HepG2 (cell line): ENCODE results near the gene PSRC1.

Experiments
- CREM ChIP-seq, 2 experiments: sonication (generic) in 1 of 2; formaldehyde crosslinking in 1 of 2; IDR thresholded peaks; 2 replicates each; pipeline versions ENCODE4 v1.4.0 to v1.6.1; 2016 to 2020; ENCODE audit warnings: antibody characterized with exemption in 1 of 2, mild to moderate bottlenecking in 1 of 2, missing genetic modification reagents in 1 of 2
- DPF2 ChIP-seq: sonication (generic); formaldehyde crosslinking; IDR thresholded peaks from 2 replicates; pipeline ENCODE4 v1.4.0; 2020; ENCODE audit warnings: mild to moderate bottlenecking, low read depth, missing genetic modification reagents, borderline replicate concordance
- E2F1 ChIP-seq: sonication (generic); formaldehyde crosslinking; IDR thresholded peaks from 2 replicates; pipeline ENCODE4 v1.5.0; 2020; ENCODE audit warnings: missing genetic modification reagents
- FOXJ3 ChIP-seq: sonication (generic); formaldehyde crosslinking; IDR thresholded peaks from 2 replicates; pipeline ENCODE4 v1.4.0; 2020; ENCODE audit warnings: missing genetic modification reagents, mild to moderate bottlenecking, borderline replicate concordance
- MLX ChIP-seq: IDR thresholded peaks from 2 replicates; pipeline ENCODE4 v1.6.1; 2016
- POLR2A ChIP-seq, 2 experiments: IDR thresholded peaks; 2 replicates each; pipeline ENCODE4 v1.6.1; 2011; ENCODE audit warnings: low read depth in 2 of 2, low read length in 2 of 2, mild to moderate bottlenecking in 1 of 2, moderate library complexity in 1 of 2; ENCODE audit not compliant: insufficient read depth in 1 of 2
- ZNF263 ChIP-seq: sonication (generic); formaldehyde crosslinking; IDR thresholded peaks from 2 replicates; pipeline ENCODE4 v1.4.0; 2020; ENCODE audit warnings: missing genetic modification reagents
- ZNF34 ChIP-seq: sonication (generic); formaldehyde crosslinking; IDR thresholded peaks from 2 replicates; pipeline ENCODE4 v1.4.0; 2020; ENCODE audit warnings: mild to moderate bottlenecking, missing genetic modification reagents, borderline replicate concordance
- ZNF841 ChIP-seq: sonication (generic); formaldehyde crosslinking; IDR thresholded peaks from 2 replicates; pipeline ENCODE4 v1.8.1; 2023; ENCODE audit warnings: missing genetic modification reagents, borderline replicate concordance
- TF ChIP-seq, protein P1 (sequence below): sonication (generic); formaldehyde crosslinking; IDR thresholded peaks from 2 replicates; pipeline ENCODE4 v1.5.1; 2020; ENCODE audit warnings: mild to moderate bottlenecking, missing genetic modification reagents
- TF ChIP-seq, protein P2 (sequence below): sonication (generic); formaldehyde crosslinking; IDR thresholded peaks from 2 replicates; pipeline ENCODE4 v1.4.0; 2020; ENCODE audit warnings: mild to moderate bottlenecking, missing genetic modification reagents

- no peak for TF ChIP-seq FOXJ3 (CRISPR knock-in tag)
- no peak for TF ChIP-seq POLR2A (IDR thresholded peaks at IDR 0.05; ENCODE audit: insufficient read depth in 1 of 2, low read depth in 2 of 2, low read length in 2 of 2)
- TF ChIP-seq MLX (CRISPR knock-in tag), result no peak
- TF ChIP-seq ZNF34, result no peak; the same call in 1 of the 2 replicates
- TF ChIP-seq ZNF841 (CRISPR knock-in tag), result no peak
- TF ChIP-seq E2F1 (CRISPR knock-in tag), result no peak
- TF ChIP-seq, protein P1, sequence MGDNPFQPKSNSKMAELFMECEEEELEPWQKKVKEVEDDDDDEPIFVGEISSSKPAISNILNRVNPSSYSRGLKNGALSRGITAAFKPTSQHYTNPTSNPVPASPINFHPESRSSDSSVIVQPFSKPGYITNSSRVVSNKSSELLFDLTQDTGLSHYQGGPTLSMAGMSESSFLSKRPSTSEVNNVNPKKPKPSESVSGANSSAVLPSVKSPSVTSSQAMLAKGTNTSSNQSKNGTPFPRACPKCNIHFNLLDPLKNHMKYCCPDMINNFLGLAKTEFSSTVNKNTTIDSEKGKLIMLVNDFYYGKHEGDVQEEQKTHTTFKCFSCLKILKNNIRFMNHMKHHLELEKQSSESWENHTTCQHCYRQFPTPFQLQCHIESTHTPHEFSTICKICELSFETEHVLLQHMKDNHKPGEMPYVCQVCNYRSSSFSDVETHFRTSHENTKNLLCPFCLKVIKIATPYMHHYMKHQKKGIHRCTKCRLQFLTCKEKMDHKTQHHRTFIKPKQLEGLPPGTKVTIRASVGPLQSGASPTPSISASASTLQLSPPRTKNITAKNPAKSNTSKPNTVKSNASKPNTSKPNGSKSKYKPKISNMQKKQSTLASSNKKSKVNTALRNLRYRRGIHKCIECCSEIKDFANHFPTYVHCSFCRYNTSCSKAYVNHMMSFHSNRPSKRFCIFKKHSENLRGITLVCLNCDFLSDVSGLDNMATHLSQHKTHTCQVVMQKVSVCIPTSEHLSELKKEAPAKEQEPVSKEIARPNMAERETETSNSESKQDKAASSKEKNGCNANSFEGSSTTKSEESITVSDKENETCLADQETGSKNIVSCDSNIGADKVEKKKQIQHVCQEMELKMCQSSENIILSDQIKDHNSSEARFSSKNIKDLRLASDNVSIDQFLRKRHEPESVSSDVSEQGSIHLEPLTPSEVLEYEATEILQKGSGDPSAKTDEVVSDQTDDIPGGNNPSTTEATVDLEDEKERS (CRISPR knock-in tag), result no peak
- TF ChIP-seq ZNF263 (CRISPR knock-in tag), result no peak
- TF ChIP-seq, protein P2, sequence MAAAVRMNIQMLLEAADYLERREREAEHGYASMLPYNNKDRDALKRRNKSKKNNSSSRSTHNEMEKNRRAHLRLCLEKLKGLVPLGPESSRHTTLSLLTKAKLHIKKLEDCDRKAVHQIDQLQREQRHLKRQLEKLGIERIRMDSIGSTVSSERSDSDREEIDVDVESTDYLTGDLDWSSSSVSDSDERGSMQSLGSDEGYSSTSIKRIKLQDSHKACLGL (CRISPR knock-in tag), result no peak
- no peak for TF ChIP-seq DPF2
- no peak for TF ChIP-seq CREM (IDR thresholded peaks at IDR 0.05)
- no peak for TF ChIP-seq CREM (CRISPR knock-in tag; IDR thresholded peaks at IDR 0.05)
Observed at GRCh38 chr1:109282497-109282951, 421 bp downstream of the PSRC1 start.
